HEK293 (cell line): ENCODE measurements around the gene ZBED4.

Source experiments
- CTCF ChIA-PET: fragments of 350-600 bp; formaldehyde crosslinking; extraction: SDS; loops from one replicate; lab custom pipeline; 2021; ENCODE audit warnings: antibody characterized with exemption; lab: Yijun Ruan, JAX
- POLR2A ChIA-PET: fragments of 300-600 bp; formaldehyde crosslinking; extraction: SDS; loops from one replicate; lab custom pipeline; 2020; ENCODE audit warnings: antibody characterized with exemption, inconsistent platforms; lab: Yijun Ruan, JAX
- H3K27ac ChIP-seq: fragments of 200-500 bp; sonication (Bioruptor generic); 2 replicates; pipeline ENCODE4 v1.5.1; 2014; ENCODE audit warnings: low read depth, low read length, control low read depth, inconsistent platforms; ENCODE audit errors: extremely low read depth
- H3K36me3 ChIP-seq, 2 experiments: fragments of 200-500 bp in 1 of 2; sonication (Bioruptor generic) in 1 of 2; 1 replicate in 1 of 2; 2 replicates in 1 of 2; pipeline ENCODE4 v1.5.1; 2014 to 2017; ENCODE audit warnings: inconsistent platforms in 2 of 2, low read length in 2 of 2; ENCODE audit not compliant: control insufficient read depth in 2 of 2, insufficient read depth in 1 of 2
- H3K4me1 ChIP-seq: fragments of 200-500 bp; sonication (Bioruptor generic); 2 replicates; pipeline ENCODE4 v1.5.1; 2014; ENCODE audit warnings: mild to moderate bottlenecking, low read length, inconsistent platforms; ENCODE audit not compliant: control insufficient read depth, insufficient read depth
- H3K4me3 ChIP-seq: 2 replicates; pipeline ENCODE4 v1.5.1; 2011; ENCODE audit warnings: low read depth, mild to moderate bottlenecking, control low read depth, low read length, moderate library complexity
- H3K9me3 ChIP-seq: fragments of 200-500 bp; sonication (Bioruptor generic); 2 replicates; pipeline ENCODE4 v1.5.1; 2014; ENCODE audit warnings: low read depth, low read length, inconsistent platforms; ENCODE audit not compliant: control insufficient read depth, insufficient read depth
- BCL11B ChIP-seq: fragments of 450-650 bp; formaldehyde crosslinking; IDR thresholded peaks from 2 replicates; pipeline ENCODE4 v1.5.1; 2016; ENCODE audit warnings: low read depth, missing biosample characterization, missing genetic modification characterization
- OVOL3 ChIP-seq: fragments of 450-650 bp; formaldehyde crosslinking; IDR thresholded peaks from 2 replicates; pipeline ENCODE4 v1.5.1; 2016; ENCODE audit warnings: missing biosample characterization, missing genetic modification characterization
- SP2 ChIP-seq: fragments of 450-650 bp; formaldehyde crosslinking; IDR thresholded peaks from 2 replicates; pipeline ENCODE4 v1.5.1; 2016; ENCODE audit warnings: missing biosample characterization, missing genetic modification characterization
- ZNF112 ChIP-seq: fragments of 450-650 bp; formaldehyde crosslinking; IDR thresholded peaks from 2 replicates; pipeline ENCODE4 v1.5.0; 2017; ENCODE audit warnings: missing biosample characterization, missing genetic modification characterization
- ZNF121 ChIP-seq: fragments of 450-650 bp; formaldehyde crosslinking; IDR thresholded peaks from 2 replicates; pipeline ENCODE4 v1.5.1; 2016; ENCODE audit warnings: missing biosample characterization, missing genetic modification characterization
- ZNF146 ChIP-seq: fragments of 450-650 bp; formaldehyde crosslinking; IDR thresholded peaks from 2 replicates; pipeline ENCODE4 v1.5.1; 2016; ENCODE audit warnings: missing biosample characterization, missing genetic modification characterization
- ZNF366 ChIP-seq: fragments of 450-650 bp; formaldehyde crosslinking; conservative IDR thresholded peaks from 2 replicates; pipeline ENCODE4 v1.5.1; 2016; ENCODE audit warnings: missing biosample characterization, missing genetic modification characterization
- ZNF394 ChIP-seq: fragments of 450-650 bp; formaldehyde crosslinking; IDR thresholded peaks from 2 replicates; pipeline ENCODE4 v1.5.1; 2016; ENCODE audit warnings: missing biosample characterization, missing genetic modification characterization, mild to moderate bottlenecking, moderate library complexity, borderline replicate concordance
- ZNF473 ChIP-seq: fragments of 450-650 bp; formaldehyde crosslinking; IDR thresholded peaks from 2 replicates; pipeline ENCODE4 v1.5.1; 2017; ENCODE audit warnings: missing biosample characterization, missing genetic modification characterization
- ZNF558 ChIP-seq: fragments of 450-650 bp; formaldehyde crosslinking; IDR thresholded peaks from 2 replicates; pipeline ENCODE4 v1.5.1; 2016; ENCODE audit warnings: missing biosample characterization, missing genetic modification characterization
- ZNF585B ChIP-seq: fragments of 450-650 bp; formaldehyde crosslinking; IDR thresholded peaks from 2 replicates; pipeline ENCODE4 v1.5.1; 2016; ENCODE audit warnings: missing biosample characterization, missing genetic modification characterization
- TF ChIP-seq, protein P1 (sequence below): fragments of 450-650 bp; formaldehyde crosslinking; IDR thresholded peaks from 2 replicates; pipeline ENCODE4 v1.5.1; 2016; ENCODE audit warnings: missing biosample characterization, missing genetic modification characterization, low read depth

The ZBED4 gene

GRCh38 chr22:49807780-49808708 lies 45.6 kb upstream of the ZBED4 start:
- Histone ChIP-seq H3K27ac (no peak overlapping the region), H3K4me3 (no peak overlapping the region), H3K9me3 (no peaks in the 10 kb centered on the region), H3K36me3 (peaks cover 3 to 55% of the 10 kb centered on the region in 2 experiments; a peak in 2 of 3 replicates), H3K4me1 (peaks cover 8% of the 10 kb centered on the region)
- ChIA-PET POLR2A (no interaction called here), CTCF (no interaction called here)
- no peak for TF ChIP-seq BCL11B (tag by site-specific recombination)
- 0 out of 2 replicates have a peak, but pooled peaks have one; percentile 9 for TF ChIP-seq ZNF585B (tag by site-specific recombination)
- TF ChIP-seq, protein P1, sequence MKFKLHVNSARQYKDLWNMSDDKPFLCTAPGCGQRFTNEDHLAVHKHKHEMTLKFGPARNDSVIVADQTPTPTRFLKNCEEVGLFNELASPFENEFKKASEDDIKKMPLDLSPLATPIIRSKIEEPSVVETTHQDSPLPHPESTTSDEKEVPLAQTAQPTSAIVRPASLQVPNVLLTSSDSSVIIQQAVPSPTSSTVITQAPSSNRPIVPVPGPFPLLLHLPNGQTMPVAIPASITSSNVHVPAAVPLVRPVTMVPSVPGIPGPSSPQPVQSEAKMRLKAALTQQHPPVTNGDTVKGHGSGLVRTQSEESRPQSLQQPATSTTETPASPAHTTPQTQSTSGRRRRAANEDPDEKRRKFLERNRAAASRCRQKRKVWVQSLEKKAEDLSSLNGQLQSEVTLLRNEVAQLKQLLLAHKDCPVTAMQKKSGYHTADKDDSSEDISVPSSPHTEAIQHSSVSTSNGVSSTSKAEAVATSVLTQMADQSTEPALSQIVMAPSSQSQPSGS (tag by site-specific recombination): peak; percentile 61

DNA sequence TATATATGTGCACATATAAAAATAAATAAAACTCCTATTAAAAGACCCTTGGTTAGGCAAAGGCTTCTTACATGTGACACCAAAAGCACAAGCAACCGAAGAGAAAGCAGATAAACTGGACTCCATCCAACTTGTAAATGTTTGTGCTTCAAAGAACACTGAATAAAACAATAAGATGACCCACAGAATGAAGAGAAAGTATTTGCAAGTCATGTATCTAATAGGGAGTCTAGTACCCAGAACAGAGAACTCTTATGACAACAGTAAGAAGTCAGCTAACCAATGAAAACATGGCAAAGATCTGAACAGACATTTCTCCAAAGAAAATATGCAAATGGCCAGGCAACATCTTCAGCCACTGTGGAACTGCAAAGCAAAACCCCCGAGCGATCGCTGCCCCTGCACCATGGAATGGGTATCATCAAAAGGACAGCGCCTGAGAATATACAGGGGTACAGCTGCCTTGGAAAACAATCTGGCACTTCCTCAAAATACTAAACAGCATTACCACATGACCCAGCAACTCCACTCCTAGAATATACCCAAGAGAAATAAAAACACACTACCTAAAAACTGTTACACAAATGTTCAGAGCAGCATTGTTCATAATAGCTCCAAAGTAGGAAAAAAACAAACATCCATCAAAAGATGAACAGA lies 43.2 kb upstream of the ZBED4 start:
- TF ChIP-seq ZNF112 (tag by site-specific recombination) (no peak), ZNF473 (tag by site-specific recombination) (no peak)
- TF ChIP-seq, all 188 proteins: peak for 0
- POLR2A ChIA-PET: no interaction called here
- Histone ChIP-seq H3K4me1 (peaks cover 8% of the 10 kb centered on the region), H3K27ac (no peak overlapping the region), H3K9me3 (no peaks in the 10 kb centered on the region), H3K36me3 (peaks cover 7 to 50% of the 10 kb centered on the region in 2 experiments; a peak in 2 of 3 replicates), H3K4me3 (no peak overlapping the region)
- CTCF ChIA-PET: interaction anchor here (0.6 to 1.8 kb wide), 2 partner anchors 77 to 154 kb away, joined by 3 to 4 read pairs; no protein-coding TSS in a partner anchor

DNA sequence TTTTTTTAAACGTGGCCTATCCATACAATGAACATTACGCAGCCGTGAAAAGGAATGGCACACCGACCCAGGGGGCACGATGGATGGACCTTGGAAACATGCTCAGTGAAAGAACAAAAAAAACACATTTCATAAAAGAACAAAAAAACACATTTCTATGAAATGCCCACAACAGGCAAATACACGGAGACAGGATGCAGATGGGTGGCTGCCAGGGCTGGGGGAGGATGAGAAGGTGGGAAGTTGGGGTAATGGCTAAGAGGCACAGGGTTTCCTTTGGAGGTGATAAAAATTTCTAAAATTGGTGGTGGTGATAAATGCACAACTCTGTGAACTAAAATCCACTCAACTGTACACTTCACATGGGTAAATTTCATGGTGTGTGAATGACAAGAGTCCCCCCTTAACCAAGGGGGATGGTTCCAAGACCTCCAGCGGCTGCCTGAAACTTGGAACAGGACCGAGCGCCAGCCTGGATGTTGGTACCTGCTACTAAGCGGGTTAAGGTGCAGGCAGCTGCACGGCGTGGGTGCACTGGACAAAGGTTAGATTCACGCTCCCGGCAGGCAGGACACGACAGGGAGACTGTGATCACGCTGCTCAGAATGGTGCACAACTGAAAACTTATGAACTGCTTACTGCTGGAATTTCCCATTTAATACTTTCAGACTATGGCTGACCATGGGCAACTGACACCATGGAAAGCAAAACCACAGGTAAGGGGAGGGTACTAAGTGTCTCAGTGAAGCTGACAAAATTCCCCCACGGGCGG lies 42.4 kb upstream of the ZBED4 start:
- Histone ChIP-seq H3K4me1 (peaks cover 8% of the 10 kb centered on the region), H3K9me3 (no peaks in the 10 kb centered on the region), H3K4me3 (no peak overlapping the region), H3K36me3 (peaks cover 7 to 56% of the 10 kb centered on the region in 2 experiments; a peak in 2 of 3 replicates), H3K27ac (no peak overlapping the region)
- TF ChIP-seq SP2: no peak
- no peak for TF ChIP-seq OVOL3
- no peak for TF ChIP-seq ZNF394 (tag by site-specific recombination)
- TF ChIP-seq ZNF146 (tag by site-specific recombination): peak; percentile 87
- ChIA-PET POLR2A (no interaction called here), CTCF (interaction anchor here (0.6 to 1.8 kb wide), 2 partner anchors 76 to 154 kb away, joined by 3 to 4 read pairs; no protein-coding TSS in a partner anchor)

GRCh38 chr22:49812838-49813237 lies 40.8 kb upstream of the ZBED4 start:
- Histone ChIP-seq H3K9me3 (no peaks in the 10 kb centered on the region), H3K4me1 (peaks cover 8% of the 10 kb centered on the region)
- TF ChIP-seq ZNF558 (tag by site-specific recombination) (no peak), ZNF121 (tag by site-specific recombination) (peak; percentile 48; the same call in 1 of the 2 replicates), ZNF366 (tag by site-specific recombination) (no peak)
- TF ChIP-seq, all 188 proteins: peak for 1
- Histone ChIP-seq H3K27ac (no peak overlapping the region), H3K36me3 (peaks cover 7 to 66% of the 10 kb centered on the region in 2 experiments; a peak in 2 of 3 replicates), H3K4me3 (no peak overlapping the region)
- ChIA-PET CTCF (interaction anchor here (0.7 to 0.9 kb wide), 2 partner anchors 17 to 287 kb away, joined by 3 to 5 read pairs; no protein-coding TSS in a partner anchor), POLR2A (interaction anchor here (0.8 to 1.5 kb wide), 3 partner anchors 11 to 100 kb away, joined by 3 to 4 read pairs (median 3); no protein-coding TSS in a partner anchor)
